IMR-90 (cell line): ENCODE results near the gene KLK8. TPM values are rescaled to one million over a fixed set of nuclear protein-coding genes. Genes with fewer than 3 reads are reported as not detected.

Experiments
- ATAC-seq: fragments of 200-7000 bp; cut with Tn5 transposase; 2 replicates; pipeline ENCODE4 v1.9.1; 2020; ENCODE audit warnings: low read depth, mild to moderate bottlenecking, moderate library complexity
- BruUV-seq: library from RNA; stranded (reverse); fragments of 400-500 nt; replicated peaks from 2 replicates; lab custom pipeline; 2021; lab: Mats Ljungman, UMichigan
- CTCF ChIA-PET: fragments of 300-600 bp; formaldehyde crosslinking; extraction: SDS; loops from one replicate; lab custom pipeline; 2021; ENCODE audit warnings: antibody characterized with exemption; lab: Yijun Ruan, JAX
- POLR2A ChIA-PET: fragments of 300-600 bp; sonication (Branson Sonifier 250); formaldehyde crosslinking; loops from one replicate; lab custom pipeline; 2022; ENCODE audit warnings: antibody characterized with exemption; ENCODE audit not compliant: unreplicated experiment; lab: Charles Lee
- DNase-seq: peaks from one replicate; pipeline ENCODE4 v3.0.0; 2013
- H2AFZ ChIP-seq: replicated peaks from 2 replicates; pipeline ENCODE3; 2013; ENCODE audit warnings: low read length, mild to moderate bottlenecking; ENCODE audit not compliant: poor library complexity
- H2AK5ac ChIP-seq: 2 replicates; pipeline ENCODE4 v1.6.1; 2013; ENCODE audit warnings: low read depth, low read length, inconsistent platforms
- H2AK9ac ChIP-seq: replicated peaks from 2 replicates; pipeline ENCODE3; 2013; ENCODE audit warnings: mild to moderate bottlenecking, low read depth, low read length, moderate library complexity; ENCODE audit not compliant: poor library complexity
- H2BK120ac ChIP-seq: 2 replicates; pipeline ENCODE4 v1.6.1; 2013; ENCODE audit warnings: low read depth, low read length, inconsistent platforms
- H2BK15ac ChIP-seq: 3 replicates; pipeline ENCODE4 v1.6.1; 2013; ENCODE audit warnings: low read depth, low read length, inconsistent platforms
- H2BK20ac ChIP-seq: 2 replicates; pipeline ENCODE4 v1.6.1; 2013; ENCODE audit warnings: low read depth, mild to moderate bottlenecking, inconsistent platforms, low read length, moderate library complexity
- H2BK5ac ChIP-seq: 2 replicates; pipeline ENCODE4 v1.6.1; 2013; ENCODE audit warnings: mild to moderate bottlenecking, low read depth, low read length, inconsistent platforms; ENCODE audit not compliant: poor library complexity, severe bottlenecking
- H3K14ac ChIP-seq: replicated peaks from 2 replicates; pipeline ENCODE4 v1.6.1; 2013; ENCODE audit warnings: low read depth, low read length, inconsistent platforms
- H3K18ac ChIP-seq: 2 replicates; pipeline ENCODE4 v1.6.1; 2013; ENCODE audit warnings: low read depth, low read length, control low read depth
- H3K23ac ChIP-seq: 2 replicates; pipeline ENCODE4 v1.6.1; 2013; ENCODE audit warnings: low read depth, low read length, inconsistent platforms
- H3K27ac ChIP-seq: 2 replicates; pipeline ENCODE4 v1.5.1; 2013; ENCODE audit warnings: mild to moderate bottlenecking, control low read depth, low read length; ENCODE audit not compliant: insufficient read depth
- H3K27me3 ChIP-seq: 2 replicates; pipeline ENCODE4 v1.6.1; 2013; ENCODE audit warnings: low read length; ENCODE audit not compliant: control insufficient read depth, insufficient read depth
- H3K36me3 ChIP-seq: 2 replicates; pipeline ENCODE4 v1.6.1; 2013; ENCODE audit warnings: low read length, mixed read lengths; ENCODE audit not compliant: control insufficient read depth, insufficient read depth
- H3K4ac ChIP-seq: 2 replicates; pipeline ENCODE4 v1.6.1; 2013; ENCODE audit warnings: low read depth, low read length, inconsistent platforms
- H3K4me1 ChIP-seq: 2 replicates; pipeline ENCODE4 v1.6.1; 2013; ENCODE audit warnings: low read length, mixed read lengths; ENCODE audit not compliant: control insufficient read depth, insufficient read depth
- H3K4me2 ChIP-seq: 2 replicates; pipeline ENCODE4 v1.6.1; 2013; ENCODE audit warnings: low read depth, mild to moderate bottlenecking, control low read depth, low read length, moderate library complexity
- H3K4me3 ChIP-seq: 2 replicates; pipeline ENCODE4 v1.5.1; 2013; ENCODE audit warnings: low read depth, mild to moderate bottlenecking, control low read depth, low read length, moderate library complexity; ENCODE audit not compliant: insufficient read depth
- H3K56ac ChIP-seq: 2 replicates; pipeline ENCODE4 v1.6.1; 2013; ENCODE audit warnings: low read length, inconsistent platforms; ENCODE audit not compliant: insufficient read depth; ENCODE audit errors: extremely low read depth
- H3K79me1 ChIP-seq, 2 experiments: 2 replicates each; pipeline ENCODE4 v1.6.1; 2013; ENCODE audit warnings: low read length in 2 of 2, inconsistent platforms in 1 of 2, low read depth in 1 of 2
- H3K9ac ChIP-seq: 2 replicates; pipeline ENCODE4 v1.6.1; 2013; ENCODE audit warnings: low read depth, low read length, control low read depth
- H3K9me1 ChIP-seq: 2 replicates; pipeline ENCODE4 v1.6.1; 2013; ENCODE audit warnings: low read length, inconsistent platforms; ENCODE audit not compliant: insufficient read depth
- H3K9me3 ChIP-seq: 2 replicates; pipeline ENCODE4 v1.6.1; 2013; ENCODE audit warnings: low read length; ENCODE audit not compliant: control insufficient read depth, insufficient read depth
- H4K20me1 ChIP-seq: 2 replicates; pipeline ENCODE4 v1.6.1; 2013; ENCODE audit warnings: low read length, inconsistent platforms; ENCODE audit not compliant: insufficient read depth
- H4K5ac ChIP-seq: 2 replicates; pipeline ENCODE4 v1.6.1; 2013; ENCODE audit warnings: mild to moderate bottlenecking, low read depth, low read length, control low read depth
- H4K8ac ChIP-seq, 2 experiments: 2 replicates each; pipeline ENCODE4 v1.6.1; 2013; ENCODE audit warnings: low read depth in 2 of 2, low read length in 2 of 2, control low read depth in 1 of 2, inconsistent platforms in 1 of 2
- H4K91ac ChIP-seq: 2 replicates; pipeline ENCODE4 v1.6.1; 2013; ENCODE audit warnings: low read depth, low read length, inconsistent platforms; ENCODE audit not compliant: insufficient read depth
- BHLHE40 ChIP-seq: fragments of 150-350 bp; IDR thresholded peaks from 2 replicates; pipeline ENCODE4 v1.6.1; 2016; ENCODE audit warnings: mild to moderate bottlenecking, low read depth, low read length
- CEBPB ChIP-seq: IDR thresholded peaks from 2 replicates; pipeline ENCODE4 v1.6.1; 2012; ENCODE audit warnings: low read depth, low read length, improper control_type of control experiment
- CHD1 ChIP-seq: IDR thresholded peaks from 2 replicates; pipeline ENCODE4 v1.6.1; 2012; ENCODE audit warnings: low read depth, low read length, improper control_type of control experiment
- FOS ChIP-seq: fragments of 150-350 bp; IDR thresholded peaks from 2 replicates; pipeline ENCODE4 v1.6.1; 2016; ENCODE audit warnings: low read depth, low read length
- MAFK ChIP-seq: IDR thresholded peaks from 2 replicates; pipeline ENCODE4 v1.6.1; 2012; ENCODE audit warnings: low read depth, low read length, improper control_type of control experiment
- MAZ ChIP-seq: IDR thresholded peaks from 2 replicates; pipeline ENCODE4 v1.6.1; 2012; ENCODE audit warnings: low read depth, mild to moderate bottlenecking, low read length, improper control_type of control experiment, moderate library complexity, borderline replicate concordance
- MXI1 ChIP-seq: IDR thresholded peaks from 2 replicates; pipeline ENCODE4 v1.6.1; 2012; ENCODE audit warnings: low read depth, mild to moderate bottlenecking, low read length, moderate library complexity, borderline replicate concordance
- NFE2L2 ChIP-seq: fragments of 150-350 bp; IDR thresholded peaks from 2 replicates; pipeline ENCODE4 v1.6.1; 2016; ENCODE audit warnings: low read depth, mild to moderate bottlenecking, low read length
- POLR2A ChIP-seq: IDR thresholded peaks from 2 replicates; pipeline ENCODE4 v1.6.1; 2012; ENCODE audit warnings: mild to moderate bottlenecking, low read depth, low read length
- RAD21 ChIP-seq: IDR thresholded peaks from 2 replicates; pipeline ENCODE4 v1.6.1; 2012; ENCODE audit warnings: low read length, improper control_type of control experiment
- RCOR1 ChIP-seq: IDR thresholded peaks from 2 replicates; pipeline ENCODE4 v1.6.1; 2012; ENCODE audit warnings: mild to moderate bottlenecking, low read length, improper control_type of control experiment; ENCODE audit not compliant: insufficient replicate concordance
- RFX5 ChIP-seq: IDR thresholded peaks from 2 replicates; pipeline ENCODE4 v1.8.0; 2012; ENCODE audit warnings: low read depth, mild to moderate bottlenecking, low read length, moderate library complexity
- SMC3 ChIP-seq: fragments of 150-350 bp; IDR thresholded peaks from 2 replicates; pipeline ENCODE4 v1.6.1; 2016; ENCODE audit warnings: low read depth, mild to moderate bottlenecking, antibody characterized with exemption, low read length, moderate library complexity
- WGBS, 2 experiments: methylation state at CpG; one replicate each; pipeline versions ENCODE4 v1.1.5 to v1.1.7; 2013; ENCODE audit warnings: missing lambda C conversion rate in 2 of 2; ENCODE audit not compliant: insufficient read length in 1 of 2; ENCODE audit errors: extremely low coverage in 2 of 2; 5-methylcytosine and 5-hydroxymethylcytosine counted together
- dilution Hi-C: fragments of 300-500 bp; cut with HindIII; formaldehyde crosslinking; loops from one replicate; pipeline ENCODE4 v1.14.3; 2018; ENCODE audit warnings: low sequenced_read_pairs; ENCODE audit not compliant: unreplicated experiment
- in situ Hi-C: fragments of 300-500 bp; cut with MboI; formaldehyde crosslinking; loops from 3 replicates; pipeline ENCODE4 v1.14.3; 2019; ENCODE audit warnings: low sequenced_read_pairs, inconsistent platforms, mixed read lengths
- intact Hi-C: fragments of 100-400 bp; cut with micrococcal nuclease; formaldehyde crosslinking; loops from 2 replicates; pipeline ENCODE4 v1.10.0; 2022
- polyA plus RNA-seq, 3 experiments: library from polyadenylated mRNA; depleted of rRNA; stranded (reverse); fragments of >200 nt; gene quantifications; 2 replicates each; pipeline ENCODE4 v1.2.3, GENCODE V29; 2012; ENCODE audit warnings: low replicate concordance in 1 of 3
- total RNA-seq: library from RNA; depleted of rRNA; stranded (reverse); fragments of >200 nt; gene quantifications from 2 replicates; pipeline ENCODE4 v1.2.3, GENCODE V29; 2012
- TF ChIP-seq, protein P1 (sequence below): fragments of 150-350 bp; IDR thresholded peaks from 2 replicates; pipeline ENCODE4 v1.6.1; 2017; ENCODE audit warnings: mild to moderate bottlenecking, antibody characterized with exemption, low read length, low read depth
- TF ChIP-seq, protein P2 (sequence below): fragments of 150-350 bp; IDR thresholded peaks from 2 replicates; pipeline ENCODE4 v1.6.1; 2016; ENCODE audit warnings: low read depth, mild to moderate bottlenecking, low read length, moderate library complexity, borderline replicate concordance
- TF ChIP-seq, protein P3 (sequence below): conservative IDR thresholded peaks from 2 replicates; pipeline ENCODE4 v1.5.1; 2012; ENCODE audit warnings: mild to moderate bottlenecking, low read depth, low read length, improper control_type of control experiment

The KLK8 gene
- total and polyA plus RNA-seq, 2 of the 4 experiments (the other 2 are of a cell fraction) = not detected

DNA sequence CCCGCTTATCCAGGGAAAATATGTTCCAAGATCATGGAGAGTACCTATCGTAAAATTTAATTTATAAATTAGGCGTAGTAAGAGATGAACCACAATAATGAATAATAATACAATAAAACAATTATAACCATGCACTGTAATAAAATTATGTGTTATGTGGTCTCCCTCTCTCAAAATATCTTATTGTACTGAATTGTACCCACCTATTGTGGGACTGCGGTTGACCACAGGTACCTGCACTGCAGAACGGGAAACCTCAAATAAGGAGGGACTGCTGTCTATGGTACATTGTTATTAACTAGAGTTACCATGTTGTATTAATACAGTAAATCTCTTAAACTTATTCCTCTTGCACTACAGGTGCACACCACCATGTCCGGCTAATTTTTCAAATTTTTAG lies 38.7 kb upstream of the KLK8 start:
- no peak for ATAC-seq
- no peak for TF ChIP-seq SMC3
- no peak for TF ChIP-seq RFX5
- TF ChIP-seq RCOR1 = no peak
- no peak for TF ChIP-seq RAD21
- no peak for TF ChIP-seq FOS
- TF ChIP-seq, protein P1, sequence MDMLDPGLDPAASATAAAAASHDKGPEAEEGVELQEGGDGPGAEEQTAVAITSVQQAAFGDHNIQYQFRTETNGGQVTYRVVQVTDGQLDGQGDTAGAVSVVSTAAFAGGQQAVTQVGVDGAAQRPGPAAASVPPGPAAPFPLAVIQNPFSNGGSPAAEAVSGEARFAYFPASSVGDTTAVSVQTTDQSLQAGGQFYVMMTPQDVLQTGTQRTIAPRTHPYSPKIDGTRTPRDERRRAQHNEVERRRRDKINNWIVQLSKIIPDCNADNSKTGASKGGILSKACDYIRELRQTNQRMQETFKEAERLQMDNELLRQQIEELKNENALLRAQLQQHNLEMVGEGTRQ = no peak
- TF ChIP-seq MAFK = no peak
- no peak for TF ChIP-seq CHD1
- TF ChIP-seq MXI1 = no peak
- TF ChIP-seq MAZ = no peak
- TF ChIP-seq, protein P2, sequence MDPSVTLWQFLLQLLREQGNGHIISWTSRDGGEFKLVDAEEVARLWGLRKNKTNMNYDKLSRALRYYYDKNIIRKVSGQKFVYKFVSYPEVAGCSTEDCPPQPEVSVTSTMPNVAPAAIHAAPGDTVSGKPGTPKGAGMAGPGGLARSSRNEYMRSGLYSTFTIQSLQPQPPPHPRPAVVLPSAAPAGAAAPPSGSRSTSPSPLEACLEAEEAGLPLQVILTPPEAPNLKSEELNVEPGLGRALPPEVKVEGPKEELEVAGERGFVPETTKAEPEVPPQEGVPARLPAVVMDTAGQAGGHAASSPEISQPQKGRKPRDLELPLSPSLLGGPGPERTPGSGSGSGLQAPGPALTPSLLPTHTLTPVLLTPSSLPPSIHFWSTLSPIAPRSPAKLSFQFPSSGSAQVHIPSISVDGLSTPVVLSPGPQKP = no peak
- TF ChIP-seq CEBPB = no peak
- TF ChIP-seq NFE2L2 = no peak
- TF ChIP-seq, protein P3, sequence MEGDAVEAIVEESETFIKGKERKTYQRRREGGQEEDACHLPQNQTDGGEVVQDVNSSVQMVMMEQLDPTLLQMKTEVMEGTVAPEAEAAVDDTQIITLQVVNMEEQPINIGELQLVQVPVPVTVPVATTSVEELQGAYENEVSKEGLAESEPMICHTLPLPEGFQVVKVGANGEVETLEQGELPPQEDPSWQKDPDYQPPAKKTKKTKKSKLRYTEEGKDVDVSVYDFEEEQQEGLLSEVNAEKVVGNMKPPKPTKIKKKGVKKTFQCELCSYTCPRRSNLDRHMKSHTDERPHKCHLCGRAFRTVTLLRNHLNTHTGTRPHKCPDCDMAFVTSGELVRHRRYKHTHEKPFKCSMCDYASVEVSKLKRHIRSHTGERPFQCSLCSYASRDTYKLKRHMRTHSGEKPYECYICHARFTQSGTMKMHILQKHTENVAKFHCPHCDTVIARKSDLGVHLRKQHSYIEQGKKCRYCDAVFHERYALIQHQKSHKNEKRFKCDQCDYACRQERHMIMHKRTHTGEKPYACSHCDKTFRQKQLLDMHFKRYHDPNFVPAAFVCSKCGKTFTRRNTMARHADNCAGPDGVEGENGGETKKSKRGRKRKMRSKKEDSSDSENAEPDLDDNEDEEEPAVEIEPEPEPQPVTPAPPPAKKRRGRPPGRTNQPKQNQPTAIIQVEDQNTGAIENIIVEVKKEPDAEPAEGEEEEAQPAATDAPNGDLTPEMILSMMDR = no peak
- TF ChIP-seq BHLHE40 = no peak
- no peak for TF ChIP-seq POLR2A
- H3K23ac ChIP-seq = no peak overlapping the region
- CTCF ChIA-PET = interaction anchor here (1.0 kb wide), 1 partner anchor 20 kb away, joined by 3 read pairs; no protein-coding TSS in a partner anchor
- no peak overlapping the region for H2BK15ac ChIP-seq
- POLR2A ChIA-PET = no interaction called here
- WGBS, 2 experiments = no CpG with 5 or more reads among the region's 6 CpGs
- no peak overlapping the region for H2AK5ac ChIP-seq
- H3K4ac ChIP-seq = no peak overlapping the region
- H3K27ac ChIP-seq = no peak overlapping the region
- H2AFZ ChIP-seq = no peak overlapping the region
- no peak overlapping the region for H3K14ac ChIP-seq
- no peak overlapping the region for H4K8ac ChIP-seq
- no TSS peak for BruUV-seq
- no peaks in the 10 kb centered on the region for H3K9me3 ChIP-seq
- no peak overlapping the region for H3K4me3 ChIP-seq
- H3K4me2 ChIP-seq = no peak overlapping the region
- H3K9ac ChIP-seq = no peak overlapping the region
- in situ Hi-C loops (no loop called here), intact Hi-C loops (no loop called here), dilution Hi-C loops (no loop called here)
- H4K20me1 ChIP-seq = no peaks in the 10 kb centered on the region
- H3K27me3 ChIP-seq = no peaks in the 10 kb centered on the region
- no peak overlapping the region for H3K18ac ChIP-seq
- no peak overlapping the region for H2BK120ac ChIP-seq
- H2BK5ac ChIP-seq = no peak overlapping the region
- no peak for DNase-seq
- H3K4me1 ChIP-seq = no peaks in the 10 kb centered on the region
- no peaks in the 10 kb centered on the region for H3K9me1 ChIP-seq
- H3K56ac ChIP-seq = no peak overlapping the region
- no peak overlapping the region for H2BK20ac ChIP-seq
- no peaks in the 10 kb centered on the region for H3K79me1 ChIP-seq
- no peak overlapping the region for H2AK9ac ChIP-seq
- H3K36me3 ChIP-seq = no peaks in the 10 kb centered on the region
- H4K91ac ChIP-seq = no peak overlapping the region
- no peak overlapping the region for H4K5ac ChIP-seq
